Kidney epithelial cell (primary cell): ENCODE results near the gene ERVK3-1. TPM values are rescaled to one million over a fixed set of nuclear protein-coding genes. Genes with fewer than 3 reads are reported as not detected.
"Not testable (repeated sequence)": the region's sequence is repeated elsewhere in the genome, so short reads cannot be mapped to it uniquely, and the experiment has no call there.

Experiments
- DNase-seq: peaks from one replicate; pipeline ENCODE4 v3.0.0-alpha.2; 2010; ENCODE audit warnings: low read depth
- H3K27me3 ChIP-seq: 2 replicates; pipeline ENCODE4 v1.6.0; 2011; ENCODE audit warnings: low read length; ENCODE audit not compliant: control insufficient read depth, insufficient read depth
- H3K36me3 ChIP-seq: 2 replicates; pipeline ENCODE4 v1.5.1; 2011; ENCODE audit warnings: low read length; ENCODE audit not compliant: control insufficient read depth, insufficient read depth
- H3K4me3 ChIP-seq: 2 replicates; pipeline ENCODE4 v1.5.1; 2011; ENCODE audit warnings: low read depth, mild to moderate bottlenecking, control low read depth, low read length
- total RNA-seq: library from RNA; depleted of rRNA; stranded (reverse); fragments of >200 nt; gene quantifications from 2 replicates; pipeline ENCODE4 v1.2.3, GENCODE V29; 2015
- TF ChIP-seq, protein P1 (sequence below): IDR thresholded peaks from 2 replicates; pipeline ENCODE4 v1.5.1; 2011; ENCODE audit warnings: mild to moderate bottlenecking, moderate library complexity, low read length, control low read depth, inconsistent platforms; ENCODE audit not compliant: insufficient read depth, poor library complexity, severe bottlenecking

Gene ERVK3-1
- total RNA-seq, 1 donor from 2014 or later = 48.3 TPM

DNA sequence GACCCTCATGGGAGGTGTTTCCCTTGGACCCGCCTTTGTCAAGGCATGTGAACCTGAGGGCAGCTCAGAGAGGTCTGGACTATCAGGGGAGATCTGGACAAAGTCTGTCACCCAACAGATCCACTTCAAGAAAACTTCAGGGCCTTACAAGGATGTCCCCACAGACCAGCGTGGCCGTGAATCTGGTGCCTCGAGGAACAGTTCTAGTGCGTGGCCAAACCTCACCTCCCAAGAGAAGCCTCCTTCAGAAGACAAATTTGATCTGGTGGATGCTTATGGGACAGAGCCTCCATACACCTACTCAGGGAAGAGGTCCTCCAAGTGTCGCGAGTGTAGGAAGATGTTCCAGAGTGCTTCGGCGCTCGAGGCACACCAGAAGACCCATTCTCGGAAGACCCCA is 33.2 kb downstream of the ERVK3-1 start:
- H3K36me3 ChIP-seq = peaks cover 2% of the 10 kb centered on the region
- no peak for DNase-seq
- no peak overlapping the region for H3K4me3 ChIP-seq
- TF ChIP-seq, protein P1, sequence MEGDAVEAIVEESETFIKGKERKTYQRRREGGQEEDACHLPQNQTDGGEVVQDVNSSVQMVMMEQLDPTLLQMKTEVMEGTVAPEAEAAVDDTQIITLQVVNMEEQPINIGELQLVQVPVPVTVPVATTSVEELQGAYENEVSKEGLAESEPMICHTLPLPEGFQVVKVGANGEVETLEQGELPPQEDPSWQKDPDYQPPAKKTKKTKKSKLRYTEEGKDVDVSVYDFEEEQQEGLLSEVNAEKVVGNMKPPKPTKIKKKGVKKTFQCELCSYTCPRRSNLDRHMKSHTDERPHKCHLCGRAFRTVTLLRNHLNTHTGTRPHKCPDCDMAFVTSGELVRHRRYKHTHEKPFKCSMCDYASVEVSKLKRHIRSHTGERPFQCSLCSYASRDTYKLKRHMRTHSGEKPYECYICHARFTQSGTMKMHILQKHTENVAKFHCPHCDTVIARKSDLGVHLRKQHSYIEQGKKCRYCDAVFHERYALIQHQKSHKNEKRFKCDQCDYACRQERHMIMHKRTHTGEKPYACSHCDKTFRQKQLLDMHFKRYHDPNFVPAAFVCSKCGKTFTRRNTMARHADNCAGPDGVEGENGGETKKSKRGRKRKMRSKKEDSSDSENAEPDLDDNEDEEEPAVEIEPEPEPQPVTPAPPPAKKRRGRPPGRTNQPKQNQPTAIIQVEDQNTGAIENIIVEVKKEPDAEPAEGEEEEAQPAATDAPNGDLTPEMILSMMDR = no peak
- H3K27me3 ChIP-seq = no peaks in the 10 kb centered on the region

DNA sequence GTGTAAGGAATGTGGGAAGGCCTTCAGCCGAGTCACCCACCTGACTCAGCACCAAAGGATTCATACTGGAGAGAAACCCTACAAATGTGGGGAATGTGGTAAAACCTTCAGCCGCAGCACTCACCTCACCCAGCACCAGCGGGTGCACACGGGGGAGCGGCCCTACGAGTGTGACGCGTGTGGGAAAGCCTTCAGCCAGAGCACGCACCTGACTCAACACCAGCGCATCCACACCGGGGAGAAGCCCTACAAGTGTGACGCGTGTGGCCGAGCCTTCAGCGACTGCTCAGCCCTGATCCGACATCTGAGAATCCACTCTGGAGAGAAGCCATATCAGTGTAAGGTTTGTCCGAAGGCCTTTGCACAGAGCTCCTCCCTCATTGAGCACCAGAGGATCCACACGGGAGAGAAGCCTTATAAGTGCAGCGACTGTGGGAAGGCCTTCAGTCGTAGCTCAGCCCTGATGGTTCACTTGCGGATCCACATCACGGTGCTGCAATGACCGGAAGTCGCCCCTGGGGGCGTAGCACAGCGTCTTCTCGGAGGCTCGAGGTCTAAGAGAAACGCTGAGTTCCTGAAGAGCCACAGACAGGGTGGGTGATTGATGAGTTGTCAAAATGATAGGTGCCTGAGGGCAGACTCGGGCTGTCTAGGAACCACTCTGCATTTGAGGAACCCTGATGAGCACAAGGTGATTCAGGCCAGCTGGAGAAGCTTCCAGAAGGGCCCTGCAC is 33.8 kb downstream of the ERVK3-1 start:
- Histone ChIP-seq H3K27me3 (no peaks in the 10 kb centered on the region), H3K36me3 (peaks cover 2% of the 10 kb centered on the region), H3K4me3 (no peak overlapping the region)
- DNase-seq = no peak
- TF ChIP-seq, protein P1 = no peak

DNA sequence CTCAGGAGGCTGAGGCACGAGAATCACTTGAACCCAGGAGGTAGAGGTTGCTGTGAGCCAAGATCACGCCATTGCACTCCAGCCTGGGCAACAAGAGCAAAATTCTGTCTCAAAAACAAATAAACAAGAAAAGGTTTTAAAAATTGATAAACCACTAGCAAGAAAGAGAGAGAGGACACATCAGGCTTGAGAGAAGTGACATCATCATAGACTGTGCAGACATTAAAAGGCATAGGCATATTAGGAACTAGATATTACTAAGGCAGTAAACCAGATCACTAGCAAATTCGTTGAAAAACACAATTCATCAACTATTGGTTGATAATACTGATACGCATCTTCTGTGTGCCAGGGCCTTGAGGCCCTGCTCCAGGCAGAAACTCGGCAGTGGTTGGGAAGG is 40.4 kb downstream of the ERVK3-1 start:
- Histone ChIP-seq H3K4me3 (no peak overlapping the region), H3K27me3 (peaks cover 32% of the 10 kb centered on the region), H3K36me3 (no peaks in the 10 kb centered on the region)
- TF ChIP-seq, protein P1 = no peak
- no peak for DNase-seq

DNA sequence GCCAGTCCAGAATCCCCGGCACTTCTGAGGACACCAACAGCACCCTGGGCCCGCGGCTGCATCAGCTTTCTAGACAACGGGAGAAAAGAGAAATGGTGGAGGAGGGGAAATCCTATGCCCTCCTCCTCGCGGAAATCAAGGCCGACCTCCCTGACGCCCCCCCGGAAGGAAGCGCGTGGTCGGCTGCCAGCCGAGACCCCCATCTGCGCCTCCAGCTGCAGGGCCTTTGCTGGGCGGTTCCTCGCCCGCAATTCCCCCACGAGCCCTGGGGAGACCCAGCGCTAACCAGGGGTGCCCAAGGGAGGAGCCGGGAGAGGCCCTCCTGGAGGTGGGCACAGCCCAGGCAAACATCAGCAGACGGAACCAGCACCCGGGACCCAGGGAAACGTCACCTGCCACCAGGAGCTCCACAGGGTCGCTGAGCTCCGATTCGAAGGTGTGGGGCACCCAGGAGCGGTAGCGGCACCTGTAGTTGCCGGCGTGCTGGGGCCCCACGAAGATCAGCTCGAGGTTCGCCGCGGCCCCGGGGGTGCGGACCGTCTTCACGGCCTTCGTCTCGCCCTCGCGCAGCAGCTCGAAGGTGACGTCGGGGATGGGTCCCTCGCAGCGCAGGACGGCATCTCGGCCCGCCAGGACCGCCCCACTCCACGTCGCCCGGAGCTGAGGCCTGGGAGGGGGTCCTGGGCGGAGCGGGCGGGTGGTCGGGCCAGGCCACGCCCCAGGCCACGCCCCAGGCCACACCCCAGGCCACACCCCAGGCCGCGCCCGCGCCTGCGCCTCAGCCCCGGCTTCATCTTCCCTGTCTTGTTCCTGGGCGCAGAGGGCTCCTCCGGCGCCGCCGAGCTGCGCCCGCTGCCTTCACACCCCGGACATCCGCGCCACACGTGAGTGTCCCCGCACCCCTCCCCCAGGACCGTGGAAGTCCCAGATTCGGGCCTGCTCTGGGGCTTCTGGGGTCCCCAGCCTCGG is 42.1 kb downstream of the ERVK3-1 start:
- no peaks in the 10 kb centered on the region for H3K36me3 ChIP-seq
- H3K27me3 ChIP-seq = peaks cover 45% of the 10 kb centered on the region
- H3K4me3 ChIP-seq = peak overlapping the region; percentile 47
- DNase-seq = no peak
- TF ChIP-seq, protein P1 = no peak

DNA sequence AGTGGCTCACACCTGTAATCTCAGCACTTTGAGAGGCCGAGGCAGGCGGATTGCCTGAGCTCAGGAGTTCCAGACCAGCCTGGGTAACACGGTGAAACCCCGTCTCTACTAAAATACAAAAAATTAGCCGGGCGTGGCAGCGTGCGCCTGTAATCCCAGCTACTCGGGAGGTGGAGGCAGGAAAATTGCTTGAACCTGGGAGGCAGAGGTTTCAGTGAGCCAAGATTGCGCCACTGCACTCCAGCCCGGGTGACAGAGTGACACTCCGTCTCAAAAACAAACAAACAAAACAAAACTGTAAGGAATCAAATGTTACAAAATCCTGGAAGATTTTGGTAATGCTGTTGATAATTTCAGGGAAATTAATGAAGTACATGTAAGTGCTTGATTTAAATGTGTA is 42.9 kb downstream of the ERVK3-1 start:
- H3K27me3 ChIP-seq = peaks cover 52% of the 10 kb centered on the region
- H3K36me3 ChIP-seq, DNase-seq: not testable (repeated sequence)
- H3K4me3 ChIP-seq = peak overlapping the region; percentile 47

DNA sequence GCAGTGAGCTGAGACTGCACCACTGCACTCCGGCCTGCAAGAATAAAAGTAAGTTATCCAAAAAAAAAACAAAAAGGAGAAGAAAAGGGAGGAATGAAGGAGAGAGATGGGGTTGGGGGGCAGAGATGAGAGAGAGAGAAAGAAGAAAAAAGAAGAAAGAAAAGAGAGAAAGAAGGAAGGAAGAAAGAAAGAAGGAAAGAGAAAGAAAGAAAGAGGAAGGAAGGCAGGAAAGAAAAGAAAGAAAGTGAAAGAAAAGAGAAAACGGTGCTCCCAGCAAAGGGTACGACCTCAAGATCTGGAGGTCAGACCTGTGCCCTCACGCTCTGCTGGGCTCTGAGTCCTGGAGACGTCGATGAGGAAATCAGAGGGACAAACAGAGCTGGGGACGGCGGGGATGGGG is 44.4 kb downstream of the ERVK3-1 start:
- Histone ChIP-seq H3K27me3 (peaks cover 59% of the 10 kb centered on the region), H3K4me3 (no peak overlapping the region), H3K36me3 (no peaks in the 10 kb centered on the region)
- TF ChIP-seq, protein P1 = no peak
- no peak for DNase-seq
